IPS-18a (cell line): Measurements from ENCODE around the gene MLLT6.

Source experiments
- H3K27ac ChIP-seq: one replicate; pipeline ENCODE4 v1.5.1; 2013; ENCODE audit warnings: low read length
- H3K27me3 ChIP-seq: one replicate; pipeline ENCODE4 v1.6.1; 2013; ENCODE audit warnings: mild to moderate bottlenecking, low read length; ENCODE audit not compliant: control insufficient read depth, insufficient read depth
- H3K36me3 ChIP-seq: one replicate; pipeline ENCODE4 v1.6.1; 2013; ENCODE audit warnings: low read depth, low read length; ENCODE audit not compliant: control insufficient read depth
- H3K4me1 ChIP-seq: one replicate; pipeline ENCODE4 v1.6.1; 2013; ENCODE audit warnings: low read depth, low read length; ENCODE audit not compliant: control insufficient read depth
- H3K4me3 ChIP-seq: one replicate; pipeline ENCODE4 v1.5.1; 2013; ENCODE audit warnings: low read length
- H3K9ac ChIP-seq: one replicate; pipeline ENCODE4 v1.6.1; 2013; ENCODE audit warnings: mild to moderate bottlenecking, low read length, moderate library complexity
- H3K9me3 ChIP-seq: one replicate; pipeline ENCODE4 v1.6.1; 2013; ENCODE audit warnings: low read depth, low read length; ENCODE audit not compliant: control insufficient read depth

The MLLT6 gene

GRCh38 chr17:38733982-38734973 lies 29.2 kb downstream of the MLLT6 start:
- Histone ChIP-seq H3K4me1 (peaks cover 3% of the 10 kb centered on the region), H3K4me3 (no peak overlapping the region), H3K27me3 (peaks cover 5% of the 10 kb centered on the region), H3K36me3 (peaks cover 28% of the 10 kb centered on the region), H3K9ac (no peak overlapping the region), H3K9me3 (no peaks in the 10 kb centered on the region), H3K27ac (no peak overlapping the region)

GRCh38 chr17:38735161-38735997 lies 30.3 kb downstream of the MLLT6 start:
- H3K27me3 ChIP-seq: no peaks in the 10 kb centered on the region
- H3K4me3 ChIP-seq: no peak overlapping the region
- peaks cover 36% of the 10 kb centered on the region for H3K36me3 ChIP-seq
- no peak overlapping the region for H3K27ac ChIP-seq
- H3K4me1 ChIP-seq: no peaks in the 10 kb centered on the region
- H3K9ac ChIP-seq: no peak overlapping the region
- no peaks in the 10 kb centered on the region for H3K9me3 ChIP-seq

GRCh38 chr17:38738007-38738662 lies 33.1 kb downstream of the MLLT6 start:
- no peak overlapping the region for H3K4me3 ChIP-seq
- peaks cover 5% of the 10 kb centered on the region for H3K4me1 ChIP-seq
- H3K27me3 ChIP-seq: no peaks in the 10 kb centered on the region
- no peaks in the 10 kb centered on the region for H3K9me3 ChIP-seq
- peaks cover 36% of the 10 kb centered on the region for H3K36me3 ChIP-seq
- no peak overlapping the region for H3K27ac ChIP-seq
- no peak overlapping the region for H3K9ac ChIP-seq

GRCh38 chr17:38738686-38739085 lies 33.6 kb downstream of the MLLT6 start:
- H3K4me3 ChIP-seq: no peak overlapping the region
- peaks cover 36% of the 10 kb centered on the region for H3K36me3 ChIP-seq
- no peaks in the 10 kb centered on the region for H3K27me3 ChIP-seq
- H3K9ac ChIP-seq: no peak overlapping the region
- no peaks in the 10 kb centered on the region for H3K9me3 ChIP-seq
- H3K4me1 ChIP-seq: peaks cover 9% of the 10 kb centered on the region
- H3K27ac ChIP-seq: no peak overlapping the region

GRCh38 chr17:38739305-38739704 lies 34.2 kb downstream of the MLLT6 start:
- H3K9ac ChIP-seq: no peak overlapping the region

GRCh38 chr17:38740044-38740443 lies 35.0 kb downstream of the MLLT6 start:
- H3K27ac ChIP-seq: no peak overlapping the region
- peaks cover 14% of the 10 kb centered on the region for H3K4me1 ChIP-seq
- H3K4me3 ChIP-seq: no peak overlapping the region
- H3K36me3 ChIP-seq: peaks cover 30% of the 10 kb centered on the region
- no peak overlapping the region for H3K9ac ChIP-seq
- no peaks in the 10 kb centered on the region for H3K27me3 ChIP-seq
- no peaks in the 10 kb centered on the region for H3K9me3 ChIP-seq

More at GRCh38 chr17:38739305-38739704, 34.2 kb downstream of the MLLT6 start:
- H3K27me3 ChIP-seq: no peaks in the 10 kb centered on the region
- no peak overlapping the region for H3K27ac ChIP-seq
- H3K36me3 ChIP-seq: peaks cover 35% of the 10 kb centered on the region
- H3K4me1 ChIP-seq: peaks cover 14% of the 10 kb centered on the region
- no peaks in the 10 kb centered on the region for H3K9me3 ChIP-seq
- H3K4me3 ChIP-seq: no peak overlapping the region

- Histone ChIP-seq H3K9me3 (no peaks in the 10 kb centered on the region), H3K4me3 (no peak overlapping the region), H3K9ac (no peak overlapping the region), H3K27ac (peak overlapping the region; percentile 22), H3K4me1 (peaks cover 17% of the 10 kb centered on the region), H3K27me3 (no peaks in the 10 kb centered on the region), H3K36me3 (peaks cover 28% of the 10 kb centered on the region)
Measured at GRCh38 chr17:38740806-38741205, 35.7 kb downstream of the MLLT6 start.

DNA sequence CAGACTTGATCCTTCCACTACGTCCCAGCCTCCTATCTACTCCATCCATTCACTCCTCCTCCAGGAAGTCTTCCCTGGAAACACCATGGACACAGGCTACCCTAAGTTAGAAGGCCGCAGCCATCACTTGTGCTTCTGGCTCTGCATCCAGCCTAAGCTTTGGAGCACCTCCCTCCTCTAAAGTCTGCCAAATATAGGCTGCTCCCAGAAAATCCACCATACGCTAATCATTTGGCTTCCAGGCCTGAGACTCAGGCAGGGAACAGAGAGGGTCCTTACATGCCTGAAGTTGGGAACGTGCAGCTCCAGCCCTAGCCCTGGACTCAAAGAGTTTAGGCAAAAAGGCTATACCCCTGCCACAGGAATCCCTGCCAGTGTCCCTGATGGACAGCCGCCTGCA lies 36.4 kb downstream of the MLLT6 start:
- H3K4me1 ChIP-seq: peaks cover 24% of the 10 kb centered on the region
- H3K9me3 ChIP-seq: no peaks in the 10 kb centered on the region
- no peaks in the 10 kb centered on the region for H3K27me3 ChIP-seq
- peaks cover 24% of the 10 kb centered on the region for H3K36me3 ChIP-seq
- H3K9ac ChIP-seq: no peak overlapping the region
- H3K4me3 ChIP-seq: no peak overlapping the region
- no peak overlapping the region for H3K27ac ChIP-seq

DNA sequence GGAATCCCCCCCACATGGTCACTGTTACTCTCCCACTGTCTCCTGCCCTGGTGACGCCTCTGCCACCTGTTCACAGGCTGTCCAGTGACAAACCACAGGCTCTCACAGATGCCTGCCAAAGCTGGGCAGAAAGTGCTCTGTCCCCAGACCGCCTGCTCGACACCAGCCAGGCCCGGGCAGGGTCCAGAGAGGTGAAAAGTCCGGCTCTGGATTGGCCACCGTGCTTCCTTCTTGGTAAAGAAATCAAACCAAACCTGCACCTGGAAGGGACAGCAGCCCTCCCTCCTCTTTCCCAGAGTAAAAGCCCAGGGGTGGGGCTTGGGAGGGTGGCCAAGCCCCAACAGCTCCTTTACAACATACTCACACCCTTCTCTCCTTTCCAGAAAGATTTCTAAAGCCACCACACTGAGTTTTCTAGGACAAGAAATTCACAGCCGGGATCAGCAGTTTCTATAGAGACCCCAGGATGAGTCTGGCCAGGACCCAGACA lies 36.9 kb downstream of the MLLT6 start:
- Histone ChIP-seq H3K27ac (no peak overlapping the region), H3K9me3 (no peaks in the 10 kb centered on the region), H3K4me3 (no peak overlapping the region), H3K27me3 (no peaks in the 10 kb centered on the region), H3K9ac (no peak overlapping the region), H3K36me3 (peaks cover 24% of the 10 kb centered on the region), H3K4me1 (peaks cover 29% of the 10 kb centered on the region)

GRCh38 chr17:38742411-38743308 lies 37.6 kb downstream of the MLLT6 start:
- Histone ChIP-seq H3K4me3 (no peak overlapping the region), H3K9ac (no peak overlapping the region), H3K9me3 (no peaks in the 10 kb centered on the region), H3K27me3 (no peaks in the 10 kb centered on the region), H3K4me1 (peaks cover 29% of the 10 kb centered on the region), H3K36me3 (peaks cover 24% of the 10 kb centered on the region), H3K27ac (no peak overlapping the region)
